Left lung (tissue), 10 donors: ENCODE data around the gene GPR15. TPM values are rescaled to one million over a fixed set of nuclear protein-coding genes. Genes with fewer than 3 reads are reported as not detected.

Experiments
- ATAC-seq: fragments of 200-7000 bp; cut with Tn5 transposase; one replicate; pipeline ENCODE4 v1.9.1; 2020; ENCODE audit warnings: moderate library complexity
- DNase-seq, 4 donors: peaks; one replicate each; pipeline ENCODE4 v3.0.0-alpha.2; 2013 to 2020
- H3K27ac ChIP-seq, 2 donors: fragments of 200-600 bp; sonication (generic) in 1 of 2; one replicate each; pipeline versions ENCODE4 v1.5.0 to v1.8.0; 2020 to 2021
- H3K27me3 ChIP-seq, 2 donors: fragments of 200-600 bp; sonication (generic) in 1 of 2; one replicate each; pipeline versions ENCODE4 v1.5.0 to v1.8.0; 2020 to 2021
- H3K36me3 ChIP-seq, 2 donors: fragments of 200-600 bp; sonication (generic) in 1 of 2; one replicate each; pipeline versions ENCODE4 v1.5.0 to v1.8.0; 2020 to 2021
- H3K4me1 ChIP-seq, 2 donors: fragments of 200-600 bp; one replicate each; pipeline ENCODE4 v1.8.0; 2021
- H3K4me3 ChIP-seq, 2 donors: fragments of 200-600 bp; sonication (generic) in 1 of 2; one replicate each; pipeline versions ENCODE4 v1.5.0 to v1.8.0; 2020 to 2021; ENCODE audit warnings: mild to moderate bottlenecking in 1 of 2
- H3K9me3 ChIP-seq, 2 donors: fragments of 200-600 bp; sonication (generic) in 1 of 2; one replicate each; pipeline versions ENCODE4 v1.5.0 to v1.8.0; 2020 to 2021
- intact Hi-C, 2 donors: fragments of 100-400 bp; cut with DNase I; formaldehyde crosslinking; loops; one replicate each; pipeline versions ENCODE4 v1.11.2 to v1.14.2; 2022
- polyA plus RNA-seq, 6 donors: library from polyadenylated mRNA; unstranded; fragments of 120-200 nt; gene quantifications; one replicate each; pipeline ENCODE4 v1.2.1, GENCODE V29; 2013; ENCODE audit not compliant: insufficient read length in 6 of 6
- total RNA-seq, 2 donors: library from RNA; stranded (reverse); fragmentation: NEBNext Ultra II Directional; extraction: Animal tissue kit (Norgen Biotek cat#: 25700); gene quantifications; one replicate each; pipeline ENCODE4 v1.2.1, GENCODE V29; 2021
- TF ChIP-seq, protein P1 (sequence below), 2 donors: fragments of 200-600 bp; sonication (generic) in 1 of 2; IDR thresholded peaks; one replicate each; pipeline versions ENCODE4 v1.5.0 to v1.8.0; 2021; ENCODE audit warnings: antibody characterized with exemption in 2 of 2
- donor health status: DM: no; HTN: yes; CAD: no.
- donor health status: DM: no; HTN: no; CAD: no.

Gene GPR15
- total and polyA plus RNA-seq, 8 donors = 0.58 TPM; not detected in 7

DNA sequence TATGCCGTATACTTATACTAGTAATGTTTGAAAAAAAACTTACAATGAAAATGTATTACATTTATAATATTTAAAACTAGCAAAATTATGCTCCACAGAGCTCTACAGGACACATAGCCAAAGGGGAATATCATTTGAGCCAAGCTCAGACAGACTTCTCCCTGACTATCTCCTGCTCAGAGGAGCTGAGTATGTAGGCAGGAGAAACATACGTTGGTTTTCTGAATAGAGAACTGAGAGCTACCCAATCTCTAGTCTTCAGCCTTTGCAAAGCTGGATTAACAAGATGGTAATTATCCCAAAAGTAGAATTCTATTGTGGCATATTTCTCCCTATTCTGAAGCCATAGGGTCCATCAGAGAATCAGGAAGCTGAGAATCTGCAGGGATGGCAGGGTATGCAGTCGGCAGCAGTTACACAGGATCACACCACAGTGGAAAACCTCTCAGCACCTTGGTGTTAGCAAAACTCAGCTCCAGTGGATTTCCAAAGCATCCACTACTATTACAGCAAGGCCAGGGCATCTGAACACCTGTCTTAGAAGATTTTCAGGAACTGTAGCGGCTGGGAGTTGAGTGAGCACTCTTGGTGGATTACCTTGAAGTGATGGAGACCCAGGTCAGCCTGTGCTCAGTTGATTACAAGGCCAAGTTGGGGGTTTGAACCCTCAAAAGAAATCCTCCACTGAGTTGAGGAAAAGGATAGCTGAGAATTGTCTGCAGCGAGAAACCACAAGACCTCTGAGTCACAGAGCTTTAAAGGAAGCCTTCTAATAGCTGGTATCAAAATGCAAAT, 30.1 kb downstream of the GPR15 start:
- peaks cover 0 to 25% of the 10 kb centered on the region in 2 donors for H3K4me1 ChIP-seq
- TF ChIP-seq, protein P1, sequence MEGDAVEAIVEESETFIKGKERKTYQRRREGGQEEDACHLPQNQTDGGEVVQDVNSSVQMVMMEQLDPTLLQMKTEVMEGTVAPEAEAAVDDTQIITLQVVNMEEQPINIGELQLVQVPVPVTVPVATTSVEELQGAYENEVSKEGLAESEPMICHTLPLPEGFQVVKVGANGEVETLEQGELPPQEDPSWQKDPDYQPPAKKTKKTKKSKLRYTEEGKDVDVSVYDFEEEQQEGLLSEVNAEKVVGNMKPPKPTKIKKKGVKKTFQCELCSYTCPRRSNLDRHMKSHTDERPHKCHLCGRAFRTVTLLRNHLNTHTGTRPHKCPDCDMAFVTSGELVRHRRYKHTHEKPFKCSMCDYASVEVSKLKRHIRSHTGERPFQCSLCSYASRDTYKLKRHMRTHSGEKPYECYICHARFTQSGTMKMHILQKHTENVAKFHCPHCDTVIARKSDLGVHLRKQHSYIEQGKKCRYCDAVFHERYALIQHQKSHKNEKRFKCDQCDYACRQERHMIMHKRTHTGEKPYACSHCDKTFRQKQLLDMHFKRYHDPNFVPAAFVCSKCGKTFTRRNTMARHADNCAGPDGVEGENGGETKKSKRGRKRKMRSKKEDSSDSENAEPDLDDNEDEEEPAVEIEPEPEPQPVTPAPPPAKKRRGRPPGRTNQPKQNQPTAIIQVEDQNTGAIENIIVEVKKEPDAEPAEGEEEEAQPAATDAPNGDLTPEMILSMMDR (IDR thresholded peaks at IDR 0.05) = no peak
- no peaks in the 10 kb centered on the region for H3K27me3 ChIP-seq
- no peak overlapping the region for H3K4me3 ChIP-seq
- DNase-seq = no peak
- H3K9me3 ChIP-seq = no peaks in the 10 kb centered on the region
- intact Hi-C loops = no loop called here
- H3K27ac ChIP-seq = no peak overlapping the region
- no peak for ATAC-seq
- H3K36me3 ChIP-seq = no peaks in the 10 kb centered on the region

DNA sequence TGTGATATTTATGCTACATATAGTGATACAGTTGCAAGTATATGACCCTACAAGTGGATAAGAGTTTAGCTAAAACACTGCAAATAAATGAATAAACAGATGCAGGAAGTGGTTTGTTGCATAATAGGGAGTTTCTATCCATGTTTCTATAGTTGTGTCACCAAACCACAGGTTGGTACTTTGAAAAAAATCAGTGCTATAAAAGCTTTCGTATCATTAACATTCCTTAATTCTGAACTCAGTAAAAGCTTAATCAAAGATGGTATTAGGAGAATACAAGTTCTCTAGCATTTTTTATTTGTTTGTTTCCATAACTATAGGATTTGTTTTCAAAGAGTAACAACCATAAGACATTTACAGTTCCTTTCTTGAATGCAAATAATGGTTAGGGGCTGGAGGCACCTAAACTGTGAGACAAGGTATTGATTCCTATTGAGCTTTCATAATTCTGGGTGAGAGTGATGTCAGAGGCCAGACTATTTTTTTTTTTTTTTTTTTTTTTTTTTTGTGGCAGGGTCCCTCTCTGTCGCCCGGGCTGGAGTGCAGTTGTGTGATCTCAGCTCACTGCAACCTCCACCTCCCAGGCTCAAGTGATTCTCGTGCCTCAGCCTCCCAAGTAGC, 32.0 kb downstream of the GPR15 start:
- DNase-seq (no peak), ATAC-seq (no peak)
- Histone ChIP-seq H3K36me3 (no peaks in the 10 kb centered on the region), H3K9me3 (no peaks in the 10 kb centered on the region), H3K27me3 (no peaks in the 10 kb centered on the region), H3K4me3 (no peak overlapping the region), H3K4me1 (peaks cover 0 to 25% of the 10 kb centered on the region in 2 donors), H3K27ac (no peak overlapping the region)
- intact Hi-C loops = no loop called here
- TF ChIP-seq, protein P1 (IDR thresholded peaks at IDR 0.05) = no peak

DNA sequence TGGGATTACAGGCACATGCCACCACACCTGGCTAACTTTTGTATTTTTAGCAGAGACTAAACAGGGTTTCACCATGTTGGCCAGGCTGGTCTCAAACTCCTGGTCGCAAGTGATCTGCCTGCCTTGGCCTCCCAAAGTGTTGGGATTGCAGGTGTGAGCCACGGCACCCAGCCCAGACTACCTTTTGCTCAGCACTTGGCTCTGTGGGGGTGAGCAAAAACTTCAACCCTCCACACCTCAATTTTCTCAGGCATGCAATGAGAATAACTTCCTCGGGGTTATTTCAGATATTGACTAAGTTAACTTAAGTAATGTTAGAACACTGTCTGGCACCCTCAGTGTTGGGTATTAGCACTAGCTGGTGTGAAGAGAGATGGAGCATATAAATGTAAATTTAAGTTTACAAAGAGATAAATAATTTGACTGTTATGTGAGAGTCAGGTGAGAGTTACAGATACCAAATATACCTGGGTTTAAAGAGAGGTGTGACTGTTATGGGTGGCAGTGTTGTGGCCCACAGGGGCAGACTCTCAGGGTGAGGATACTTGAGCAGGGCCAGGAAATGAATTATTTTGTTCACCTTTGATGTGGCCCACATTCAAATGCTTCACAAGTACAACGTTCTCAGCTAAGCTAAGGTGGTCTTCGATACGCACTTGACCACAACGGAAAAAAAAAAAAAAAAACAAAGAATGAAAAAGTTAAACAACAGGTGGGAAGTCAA, 32.7 kb downstream of the GPR15 start:
- no peaks in the 10 kb centered on the region for H3K27me3 ChIP-seq
- intact Hi-C loops = no loop called here
- no peak overlapping the region for H3K4me3 ChIP-seq
- DNase-seq (no peak), ATAC-seq (no peak)
- H3K4me1 ChIP-seq = peaks cover 0 to 25% of the 10 kb centered on the region in 2 donors
- TF ChIP-seq, protein P1 (IDR thresholded peaks at IDR 0.05) = no peak
- no peaks in the 10 kb centered on the region for H3K36me3 ChIP-seq
- no peak overlapping the region for H3K27ac ChIP-seq
- no peaks in the 10 kb centered on the region for H3K9me3 ChIP-seq

DNA sequence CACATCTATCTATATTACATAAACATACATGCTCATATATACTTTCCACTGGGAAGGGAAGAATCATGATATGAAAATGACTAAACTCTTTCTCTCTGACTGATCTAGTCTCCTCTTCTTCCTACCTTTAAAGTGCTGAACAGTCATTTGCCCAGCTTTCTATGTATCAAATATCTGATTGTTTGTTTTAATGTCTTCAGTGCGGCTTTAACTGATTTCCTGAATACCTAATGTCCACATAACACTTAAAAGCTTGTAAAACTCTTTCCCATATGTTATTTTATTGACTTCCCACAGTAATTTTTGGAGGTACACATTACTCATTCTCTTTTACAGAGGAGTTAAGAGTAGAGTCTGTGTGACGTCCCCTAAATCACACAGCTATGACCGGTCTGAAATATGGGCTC, 33.5 kb downstream of the GPR15 start:
- ATAC-seq = no peak

More for the DNA sequence above, 33.5 kb downstream of the GPR15 start:
- DNase-seq = no peak
- H3K9me3 ChIP-seq = no peaks in the 10 kb centered on the region
- H3K27ac ChIP-seq = no peak overlapping the region
- no peaks in the 10 kb centered on the region for H3K27me3 ChIP-seq
- TF ChIP-seq, protein P1 (IDR thresholded peaks at IDR 0.05) = no peak
- peaks cover 0 to 25% of the 10 kb centered on the region in 2 donors for H3K4me1 ChIP-seq
- H3K4me3 ChIP-seq = no peak overlapping the region
- H3K36me3 ChIP-seq = no peaks in the 10 kb centered on the region
- intact Hi-C loops = no loop called here
